K562 (cell line): Measurements from ENCODE around the gene TUBGCP6. TPM values are rescaled to one million over a fixed set of nuclear protein-coding genes. Genes with fewer than 3 reads are reported as not detected.

ENCODE experiments used
- ATAC-seq: fragments of 200-7000 bp; cut with Tn5 transposase; 3 replicates; pipeline ENCODE4 v1.9.1; 2020; ENCODE audit warnings: moderate library complexity
- BruUV-seq: library from RNA; stranded (reverse); fragments of 400-500 nt; replicated peaks from 2 replicates; lab custom pipeline; 2021; lab: Mats Ljungman, UMichigan
- CTCF ChIA-PET: fragments of 300-600 bp; formaldehyde crosslinking; extraction: SDS; loops from one replicate; lab custom pipeline; 2021; ENCODE audit warnings: low intra/inter-chr PET ratio; lab: Yijun Ruan, JAX
- POLR2A ChIA-PET: fragments of 300-600, 350-650 bp; sonication (Branson Sonifier 250); formaldehyde crosslinking; extraction: SDS; loops from one replicate; lab custom pipeline; 2021; ENCODE audit warnings: antibody characterized with exemption, inconsistent platforms; lab: Yijun Ruan, JAX
- DNase-seq, 4 experiments: peaks; one replicate each; pipeline versions ENCODE4 v3.0.0 to v3.0.0-alpha.2; 2011 to 2018; ENCODE audit warnings: low spot score in 3 of 4, mixed read lengths in 3 of 4; ENCODE audit errors: extremely low read depth in 1 of 4
- FAIRE-seq: peaks from 2 replicates; lab custom pipeline; 2011; peaks lifted over from hg19 to GRCh38; lab: Jason Lieb, UNC
- H2AFZ ChIP-seq: 2 replicates; pipeline ENCODE4 v1.6.0; 2011; ENCODE audit warnings: low read depth, low read length, control low read depth, inconsistent platforms
- H3K27ac ChIP-seq: fragments of 200-600 bp; 3 replicates; pipeline ENCODE4 v1.8.0; 2011; ENCODE audit warnings: low read depth, mild to moderate bottlenecking, control low read depth, inconsistent platforms, low read length, moderate library complexity, mixed read lengths; ENCODE audit errors: extremely low read depth
- H3K27me3 ChIP-seq, 2 experiments: fragments of 300-600 bp in 1 of 2; 2 replicates in 1 of 2; 3 replicates in 1 of 2; pipeline versions ENCODE4 v1.6.0 to v1.8.0; 2011; ENCODE audit warnings: inconsistent platforms in 2 of 2, low read length in 2 of 2, mild to moderate bottlenecking in 1 of 2, mixed read lengths in 1 of 2, moderate library complexity in 1 of 2; ENCODE audit not compliant: control insufficient read depth in 2 of 2, insufficient read depth in 2 of 2
- H3K36me3 ChIP-seq: fragments of 300-600 bp; 3 replicates; pipeline ENCODE4 v1.8.0; 2011; ENCODE audit warnings: mild to moderate bottlenecking, low read length, inconsistent platforms; ENCODE audit not compliant: control insufficient read depth, insufficient read depth
- H3K4me1 ChIP-seq, 2 experiments: fragments of 200-600 bp in 1 of 2; replicated peaks in 1 of 2; 2 replicates in 1 of 2; 3 replicates in 1 of 2; pipeline versions ENCODE4 v1.5.1 to v1.8.0; 2011; ENCODE audit warnings: inconsistent platforms in 2 of 2, low read length in 2 of 2, mild to moderate bottlenecking in 1 of 2, mixed read lengths in 1 of 2, moderate library complexity in 1 of 2; ENCODE audit not compliant: control insufficient read depth in 2 of 2, insufficient read depth in 2 of 2
- H3K4me2 ChIP-seq: 2 replicates; pipeline ENCODE4 v1.6.1; 2011; ENCODE audit warnings: low read length, control low read depth, inconsistent platforms, mixed read lengths; ENCODE audit not compliant: insufficient read depth
- H3K4me3 ChIP-seq: fragments of 200-600 bp; sonication (generic), shearing (Covaris generic); 2 replicates; pipeline ENCODE4 v1.5.1; 2016; ENCODE audit warnings: control low read depth, inconsistent platforms
- H3K79me2 ChIP-seq: fragments of 200-600 bp; 3 replicates; pipeline ENCODE4 v1.8.0; 2011; ENCODE audit warnings: low read length, inconsistent platforms; ENCODE audit not compliant: control insufficient read depth, insufficient read depth
- H3K9ac ChIP-seq, 2 experiments: 2 replicates each; pipeline versions ENCODE4 v1.6.0 to v1.6.1; 2011; ENCODE audit warnings: low read depth in 2 of 2, low read length in 2 of 2, control low read depth in 1 of 2, inconsistent platforms in 1 of 2, mild to moderate bottlenecking in 1 of 2, mixed read lengths in 1 of 2; ENCODE audit not compliant: insufficient read depth in 1 of 2
- H3K9me1 ChIP-seq: one replicate; pipeline ENCODE4 v1.6.0; 2011; ENCODE audit warnings: inconsistent platforms, mild to moderate bottlenecking, low read length, moderate library complexity; ENCODE audit not compliant: control insufficient read depth, insufficient read depth
- H3K9me3 ChIP-seq: replicated peaks from 2 replicates; pipeline ENCODE4 v1.5.1; 2011; ENCODE audit warnings: low read depth, low read length, inconsistent platforms; ENCODE audit not compliant: control insufficient read depth, insufficient read depth
- H4K20me1 ChIP-seq: replicated peaks from 2 replicates; pipeline ENCODE4 v1.6.1; 2011; ENCODE audit warnings: low read length, inconsistent platforms, mixed read lengths; ENCODE audit not compliant: control insufficient read depth, insufficient read depth
- BMI1 ChIP-seq: fragments of 150-350 bp; IDR thresholded peaks from 2 replicates; pipeline ENCODE4 v1.6.1; 2014; ENCODE audit warnings: low read length
- GTF2A2 ChIP-seq: IDR thresholded peaks from 2 replicates; pipeline ENCODE4 v1.6.1; 2016; ENCODE audit warnings: mild to moderate bottlenecking, missing genetic modification characterization, missing compliant biosample characterization
- HOXB6 ChIP-seq: fragments of 250-450 bp; sonication (Bioruptor Pico); IDR thresholded peaks from 2 replicates; pipeline ENCODE4 v1.5.1; 2022; ENCODE audit warnings: mild to moderate bottlenecking, borderline replicate concordance
- KLF13 ChIP-seq: fragments of 450-650 bp; IDR thresholded peaks from 2 replicates; pipeline ENCODE4 v1.6.1; 2016; ENCODE audit warnings: missing genetic modification characterization, low read depth, mild to moderate bottlenecking, missing compliant biosample characterization, moderate library complexity, borderline replicate concordance
- MTF1 ChIP-seq: fragments of 250-450 bp; sonication (Bioruptor Pico); IDR thresholded peaks from 2 replicates; pipeline ENCODE4 v1.9.0; 2021; ENCODE audit warnings: moderate library complexity, mild to moderate bottlenecking, inconsistent platforms, borderline replicate concordance
- NR2C1 ChIP-seq, 2 experiments: fragments of 450-650 bp; IDR thresholded peaks; 2 replicates each; pipeline ENCODE4 v1.6.1; 2017; ENCODE audit warnings: mild to moderate bottlenecking in 2 of 2, antibody characterized with exemption in 1 of 2, inconsistent platforms in 1 of 2, missing compliant biosample characterization in 1 of 2, missing genetic modification characterization in 1 of 2
- STAG1 ChIP-seq: sonication (generic); formaldehyde crosslinking; IDR thresholded peaks from 2 replicates; pipeline ENCODE4 v1.5.0; 2020; ENCODE audit warnings: missing genetic modification reagents, borderline replicate concordance
- ZKSCAN1 ChIP-seq: fragments of 150-350 bp; IDR thresholded peaks from 2 replicates; pipeline ENCODE4 v1.6.1; 2016; ENCODE audit warnings: low read depth, low read length
- ZNF347 ChIP-seq: fragments of 450-650 bp; formaldehyde crosslinking; IDR thresholded peaks from 2 replicates; pipeline ENCODE4 v1.4.0; 2020; ENCODE audit warnings: low read depth, mild to moderate bottlenecking, moderate library complexity
- WGBS: fragments of 100-300 bp; shearing (Covaris generic); methylation state at CpG from one replicate; pipeline ENCODE4 v1.1.6; 2016; ENCODE audit warnings: low coverage, mixed read lengths; ENCODE audit not compliant: insufficient coverage; ENCODE audit errors: missing lambda C conversion rate; 5-methylcytosine and 5-hydroxymethylcytosine counted together
- in situ Hi-C: fragments of 300-500 bp; cut with MboI; formaldehyde crosslinking; loops from 4 replicates; pipeline ENCODE4 v1.15.0; 2018; ENCODE audit warnings: inconsistent platforms, mixed read lengths
- intact Hi-C: fragments of 100-400 bp; cut with micrococcal nuclease; formaldehyde crosslinking; loops from 2 replicates; pipeline ENCODE4 v1.14.2; 2022
- polyA plus RNA-seq, 8 experiments: library from polyadenylated mRNA; depleted of rRNA in 4 of 8; stranded (reverse) in 5 of 8; unstranded in 3 of 8; fragments of >200 nt; fragmentation: Nextera tagmentation in 2 of 8; fragmentation: Illumina TruSeq in 1 of 8; extraction: Ambion mirVana in 2 of 8; extraction: Trizol in 1 of 8; gene quantifications; 2 replicates each; pipeline versions ENCODE4 v1.2.1 to v1.2.3, GENCODE V29; 2011 to 2014; ENCODE audit warnings: inconsistent platforms in 1 of 8, missing spikeins in 1 of 8
- total RNA-seq, 7 experiments: library from RNA; depleted of rRNA in 6 of 7; stranded (reverse); fragments of >200 nt in 6 of 7; fragmentation: Illumina TruSeq in 2 of 7; extraction: Trizol in 2 of 7; gene quantifications; 2 replicates each; pipeline versions ENCODE4 v1.2.1 to v1.2.3, GENCODE V29; 2011 to 2021; ENCODE audit warnings: low replicate concordance in 1 of 7
- TF ChIP-seq, protein P1 (sequence below), 2 experiments: fragments of 450-650 bp in 1 of 2; IDR thresholded peaks; 2 replicates each; pipeline ENCODE4 v1.6.1; 2011 to 2017; ENCODE audit warnings: low read depth in 2 of 2, antibody characterized with exemption in 1 of 2, borderline replicate concordance in 1 of 2, low read length in 1 of 2, mild to moderate bottlenecking in 1 of 2, mixed read lengths in 1 of 2; ENCODE audit not compliant: control insufficient read depth in 1 of 2
- TF ChIP-seq, protein P2 (sequence below): sonication (generic); formaldehyde crosslinking; IDR thresholded peaks from 2 replicates; pipeline ENCODE4 v1.8.0; 2022; ENCODE audit warnings: missing genetic modification reagents, mild to moderate bottlenecking, borderline replicate concordance

TUBGCP6 gene
- total and polyA plus RNA-seq, 9 of the 15 experiments (the other 6 are each of a cell fraction or from before 2014, with no cell fraction given) = 0.76 to 33.0 (median 10.1) TPM

DNA sequence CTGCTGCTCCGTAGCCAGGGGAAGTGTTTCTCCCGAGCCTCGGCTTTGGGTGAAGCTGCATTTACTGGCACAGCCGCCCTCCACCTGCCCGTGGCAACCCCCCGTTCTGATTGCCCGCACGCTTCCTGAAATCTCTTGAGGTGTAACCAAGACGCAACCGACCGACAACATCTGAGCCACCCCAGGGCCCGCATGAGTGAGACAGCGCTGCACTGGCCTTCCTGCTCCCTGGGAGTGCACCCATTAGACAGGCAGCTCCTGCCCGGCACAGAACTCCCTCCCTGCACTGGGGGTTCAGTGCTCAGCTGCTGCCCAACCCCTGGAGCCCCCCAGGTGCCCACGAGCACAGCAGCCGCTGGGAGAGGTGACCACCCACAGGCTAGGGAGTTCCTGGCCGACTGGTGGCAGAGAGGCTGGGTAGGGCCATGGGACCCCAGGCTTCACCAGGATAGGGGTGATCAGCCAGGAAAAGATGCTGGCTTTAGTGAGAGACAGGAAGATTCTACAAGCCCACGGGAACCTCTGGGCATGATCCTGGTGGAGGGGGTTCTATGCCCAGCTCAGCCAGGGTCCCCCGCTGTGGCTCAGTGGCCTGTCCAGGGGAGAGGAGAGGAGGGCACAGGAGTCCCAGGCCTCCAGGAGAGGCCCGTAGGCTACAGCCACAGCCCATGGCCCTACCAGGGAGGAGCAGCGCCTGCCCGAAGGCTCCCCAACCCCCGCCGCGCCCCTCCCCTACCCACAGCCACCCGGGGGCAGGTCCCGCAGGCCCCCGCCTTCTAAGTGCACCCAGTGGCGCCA is 48.0 kb upstream of the TUBGCP6 start:
- Histone ChIP-seq H3K9me3 (no peaks in the 10 kb centered on the region), H3K4me1 (peaks cover 0 to 33% of the 10 kb centered on the region in 2 experiments; a peak in 2 of 5 replicates), H3K36me3 (peaks cover 15% of the 10 kb centered on the region; the same call in 2 of the 3 replicates), H3K9me1 (no peaks in the 10 kb centered on the region), H2AFZ (no peak overlapping the region), H3K4me3 (no peak overlapping the region), H3K27me3 (no peaks in the 10 kb centered on the region), H3K9ac (no peak overlapping the region; a peak in 1 of 4 replicates), H4K20me1 (no peaks in the 10 kb centered on the region), H3K4me2 (no peak overlapping the region), H3K79me2 (peaks cover 17% of the 10 kb centered on the region; the same call in 2 of the 3 replicates), H3K27ac (no peak overlapping the region)
- FAIRE-seq = no peak
- no peak for DNase-seq
- TF ChIP-seq NR2C1 (IDR thresholded peaks at IDR 0.05) (no peak), NR2C1 (tag; IDR thresholded peaks at IDR 0.05) (no peak), KLF13 (tag) (no peak), GTF2A2 (tag) (no peak), BMI1 (no peak), HOXB6 (CRISPR knock-in tag) (no peak), ZNF347 (CRISPR knock-in tag) (no peak), MTF1 (CRISPR knock-in tag) (no peak), ZKSCAN1 (no peak), STAG1 (CRISPR knock-in tag) (no peak)
- TF ChIP-seq, protein P1, sequence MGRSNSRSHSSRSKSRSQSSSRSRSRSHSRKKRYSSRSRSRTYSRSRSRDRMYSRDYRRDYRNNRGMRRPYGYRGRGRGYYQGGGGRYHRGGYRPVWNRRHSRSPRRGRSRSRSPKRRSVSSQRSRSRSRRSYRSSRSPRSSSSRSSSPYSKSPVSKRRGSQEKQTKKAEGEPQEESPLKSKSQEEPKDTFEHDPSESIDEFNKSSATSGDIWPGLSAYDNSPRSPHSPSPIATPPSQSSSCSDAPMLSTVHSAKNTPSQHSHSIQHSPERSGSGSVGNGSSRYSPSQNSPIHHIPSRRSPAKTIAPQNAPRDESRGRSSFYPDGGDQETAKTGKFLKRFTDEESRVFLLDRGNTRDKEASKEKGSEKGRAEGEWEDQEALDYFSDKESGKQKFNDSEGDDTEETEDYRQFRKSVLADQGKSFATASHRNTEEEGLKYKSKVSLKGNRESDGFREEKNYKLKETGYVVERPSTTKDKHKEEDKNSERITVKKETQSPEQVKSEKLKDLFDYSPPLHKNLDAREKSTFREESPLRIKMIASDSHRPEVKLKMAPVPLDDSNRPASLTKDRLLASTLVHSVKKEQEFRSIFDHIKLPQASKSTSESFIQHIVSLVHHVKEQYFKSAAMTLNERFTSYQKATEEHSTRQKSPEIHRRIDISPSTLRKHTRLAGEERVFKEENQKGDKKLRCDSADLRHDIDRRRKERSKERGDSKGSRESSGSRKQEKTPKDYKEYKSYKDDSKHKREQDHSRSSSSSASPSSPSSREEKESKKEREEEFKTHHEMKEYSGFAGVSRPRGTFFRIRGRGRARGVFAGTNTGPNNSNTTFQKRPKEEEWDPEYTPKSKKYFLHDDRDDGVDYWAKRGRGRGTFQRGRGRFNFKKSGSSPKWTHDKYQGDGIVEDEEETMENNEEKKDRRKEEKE (IDR thresholded peaks at IDR 0.05; ENCODE audit: borderline replicate concordance in 1 of 2, control insufficient read depth in 1 of 2, low read depth in 2 of 2, low read length in 1 of 2) = no peak
- TF ChIP-seq, protein P2, sequence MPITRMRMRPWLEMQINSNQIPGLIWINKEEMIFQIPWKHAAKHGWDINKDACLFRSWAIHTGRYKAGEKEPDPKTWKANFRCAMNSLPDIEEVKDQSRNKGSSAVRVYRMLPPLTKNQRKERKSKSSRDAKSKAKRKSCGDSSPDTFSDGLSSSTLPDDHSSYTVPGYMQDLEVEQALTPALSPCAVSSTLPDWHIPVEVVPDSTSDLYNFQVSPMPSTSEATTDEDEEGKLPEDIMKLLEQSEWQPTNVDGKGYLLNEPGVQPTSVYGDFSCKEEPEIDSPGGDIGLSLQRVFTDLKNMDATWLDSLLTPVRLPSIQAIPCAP (CRISPR knock-in tag) = no peak
- POLR2A ChIA-PET = interaction anchor here (0.5 to 1.5 kb wide), 3 partner anchors 13 to 360 kb away, joined by 3 to 11 read pairs (median 3); no protein-coding TSS in a partner anchor
- no TSS peak for BruUV-seq
- 82% methylated on average over 11 of the region's 29 CpGs for WGBS
- in situ Hi-C loops = no loop called here
- intact Hi-C loops = no loop called here
- ATAC-seq = no peak
- CTCF ChIA-PET = no interaction called here
